Stimulated activated CD8-positive, alpha-beta memory T cell treated with anti-CD3 and anti-CD28 coated beads, Interleukin-15, amount 100 ng/mL, for 48 hours (primary cell): ENCODE results near the gene ASIC2.

Source experiments
- DNase-seq, 2 donors: peaks; one replicate each; pipeline ENCODE4 v3.0.0-alpha.2; 2020; ENCODE audit warnings: low read depth in 2 of 2

The ASIC2 gene

GRCh38 chr17:33024688-33025486 lies 268.2 kb downstream of the ASIC2 start:
- DNase-seq: no peak

- no peak for DNase-seq
Measured at GRCh38 chr17:33023790-33024189, 269.3 kb downstream of the ASIC2 start.

- no peak for DNase-seq
Measured at GRCh38 chr17:33021731-33022408, 271.2 kb downstream of the ASIC2 start.

GRCh38 chr17:33019161-33019890 lies 273.8 kb downstream of the ASIC2 start:
- DNase-seq: no peak

GRCh38 chr17:33017366-33017765 lies 275.7 kb downstream of the ASIC2 start:
- no peak for DNase-seq

- no peak for DNase-seq
Measured at GRCh38 chr17:33016920-33017319, 276.2 kb downstream of the ASIC2 start.

- no peak for DNase-seq
Measured at GRCh38 chr17:33015716-33016346, 277.3 kb downstream of the ASIC2 start.

- no peak for DNase-seq
Measured at GRCh38 chr17:33014751-33015150, 278.3 kb downstream of the ASIC2 start.

- DNase-seq: no peak
Measured at GRCh38 chr17:33013596-33014375, 279.3 kb downstream of the ASIC2 start.

- no peak for DNase-seq
Measured at GRCh38 chr17:33012522-33013033, 280.5 kb downstream of the ASIC2 start.

GRCh38 chr17:33009636-33010035 lies 283.5 kb downstream of the ASIC2 start:
- DNase-seq: no peak

GRCh38 chr17:33007186-33007585 lies 285.9 kb downstream of the ASIC2 start:
- no peak for DNase-seq

- DNase-seq: no peak
Measured at GRCh38 chr17:33002246-33002645, 290.8 kb downstream of the ASIC2 start.

- no peak for DNase-seq
Measured at GRCh38 chr17:32998887-32999228, 294.2 kb downstream of the ASIC2 start.

- DNase-seq: peak; percentile 37 to 40
Measured at GRCh38 chr17:32998111-32998886, 294.8 kb downstream of the ASIC2 start.

GRCh38 chr17:32995416-32996045 lies 297.6 kb downstream of the ASIC2 start:
- DNase-seq: no peak

GRCh38 chr17:32993977-32994376 lies 299.1 kb downstream of the ASIC2 start:
- DNase-seq: no peak

GRCh38 chr17:32992321-32993033 lies 300.6 kb downstream of the ASIC2 start:
- no peak for DNase-seq

- no peak for DNase-seq
Measured at GRCh38 chr17:32988481-32989101, 304.5 kb downstream of the ASIC2 start.
